UCSD-AML1 (cell line): ENCODE measurements around the gene SYTL3.

Experiments used
- DNase-seq: peaks from one replicate; lab custom pipeline; 2025; ENCODE audit not compliant: unreplicated experiment; lab: John Stamatoyannopoulos, UW

The SYTL3 gene

GRCh38 chr6:158756977-158757752 is 107.3 kb downstream of the SYTL3 start:
- no peak for DNase-seq

DNA sequence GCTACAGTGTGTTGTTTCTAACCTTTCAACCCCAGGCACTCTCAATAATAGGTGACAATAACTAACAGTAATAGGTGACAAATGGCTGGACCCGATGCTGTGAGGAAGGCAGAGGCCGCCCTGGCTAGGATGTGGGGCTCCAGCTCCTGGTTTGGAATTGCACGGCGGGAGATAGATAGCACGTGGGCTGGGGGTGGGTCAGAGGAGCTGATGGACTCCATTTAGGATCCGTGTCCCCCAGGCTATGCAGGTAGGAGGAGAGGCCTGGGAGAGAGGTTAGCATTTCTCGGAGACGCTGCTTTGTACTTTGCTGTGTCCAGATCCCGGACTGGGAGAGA is 107.9 kb downstream of the SYTL3 start:
- no peak for DNase-seq

DNA sequence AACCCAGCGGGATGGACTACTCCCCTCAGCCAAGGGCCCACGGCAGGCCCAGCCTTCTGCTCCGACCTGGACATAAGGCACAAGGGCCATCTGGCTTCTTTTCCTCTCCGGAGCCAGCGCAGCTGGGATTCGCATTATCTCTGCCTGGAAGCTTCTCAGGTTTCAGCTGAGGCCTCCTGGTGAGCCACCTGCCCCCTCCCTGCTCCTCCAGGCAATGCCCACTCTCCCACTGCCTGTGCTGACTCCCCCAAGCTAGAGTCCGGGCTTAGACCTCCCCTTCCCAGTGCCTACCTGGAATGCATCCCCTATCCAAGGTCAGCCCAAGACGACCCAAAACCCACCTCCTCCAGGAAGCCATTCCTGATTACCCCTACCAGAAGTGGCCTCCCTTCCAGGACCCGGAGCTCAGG is 108.6 kb downstream of the SYTL3 start:
- DNase-seq, result no peak

DNA sequence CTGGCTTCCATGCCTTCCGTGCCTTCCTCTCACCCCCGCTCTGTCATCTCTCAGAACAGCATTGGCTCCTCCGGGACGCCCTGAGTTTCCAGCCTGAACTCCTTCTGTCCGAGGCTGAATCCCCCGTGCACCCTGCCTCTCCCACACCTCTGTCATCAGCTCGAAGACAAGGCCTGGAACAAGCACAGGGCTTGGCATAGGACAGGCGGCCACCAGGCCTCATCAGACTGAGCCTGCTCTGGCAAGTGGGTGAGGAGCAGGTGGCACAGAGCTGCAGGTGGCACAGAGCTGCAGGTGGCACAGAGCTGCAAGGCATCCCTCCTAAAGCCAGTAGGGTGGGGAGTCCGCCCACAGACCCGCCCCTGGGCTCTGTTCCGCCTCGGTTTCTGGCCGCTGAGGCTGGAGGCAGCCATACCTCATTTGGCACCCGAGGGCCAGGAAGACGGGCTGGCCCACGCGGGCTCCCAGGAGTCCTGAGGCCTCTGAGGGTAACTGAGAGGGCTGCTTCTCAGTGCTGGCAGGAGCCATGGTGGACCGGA is 109.2 kb downstream of the SYTL3 start:
- no peak for DNase-seq

- DNase-seq, result no peak
Observed at GRCh38 chr6:158759966-158760617, 110.2 kb downstream of the SYTL3 start.

GRCh38 chr6:158760618-158761250 is 110.9 kb downstream of the SYTL3 start:
- no peak for DNase-seq

DNA sequence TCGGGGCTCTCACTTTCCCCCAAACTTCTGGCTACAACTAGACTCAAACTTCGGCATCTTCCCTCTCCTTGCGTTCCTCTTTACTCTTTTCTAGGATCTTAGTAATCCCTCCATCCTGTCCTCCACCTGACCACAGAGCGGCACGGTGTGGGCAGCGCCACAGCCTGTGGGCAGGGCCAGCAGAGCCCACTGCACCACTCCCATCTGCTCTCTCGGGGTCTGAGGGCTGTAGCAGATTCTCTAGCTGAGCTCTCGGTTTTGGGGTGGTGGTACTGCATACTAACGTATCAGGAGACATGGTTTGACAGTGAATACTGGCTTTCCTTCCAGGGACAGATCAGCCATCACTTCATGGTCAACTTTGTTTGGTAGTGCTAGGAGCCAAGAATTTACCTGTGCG is 111.9 kb downstream of the SYTL3 start:
- no peak for DNase-seq

DNA sequence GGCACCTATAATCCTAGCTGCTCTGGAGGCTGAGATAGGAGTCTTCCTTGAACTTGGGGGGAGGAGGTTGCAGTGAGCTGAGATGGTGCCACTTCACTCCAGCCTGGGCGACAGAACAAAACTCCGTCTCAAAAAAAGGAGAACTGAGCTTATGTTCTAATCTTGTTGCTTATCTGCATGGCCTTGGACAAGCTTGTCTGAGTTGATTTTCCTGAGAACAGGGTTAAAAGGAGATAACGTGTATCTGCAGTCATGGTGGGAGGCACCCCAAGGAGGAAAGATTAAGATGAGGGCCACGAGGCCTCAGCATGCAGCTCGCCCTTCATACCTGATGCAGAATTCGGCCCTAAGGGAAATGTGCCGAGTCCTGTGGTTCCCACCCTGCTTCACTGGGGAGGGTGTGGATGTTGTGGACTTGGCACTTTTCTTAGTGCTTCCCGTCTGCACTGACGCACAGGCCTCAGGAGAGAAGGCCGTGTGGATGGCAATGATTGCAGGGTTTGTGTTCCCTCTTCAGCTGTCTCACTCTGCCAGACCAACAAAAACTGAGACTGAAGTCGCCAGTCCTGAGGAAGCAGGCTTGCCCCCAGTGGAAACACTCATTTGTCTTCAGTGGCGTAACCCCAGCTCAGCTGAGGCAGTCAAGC is 113.1 kb downstream of the SYTL3 start:
- no peak for DNase-seq

- no peak for DNase-seq
Observed at GRCh38 chr6:158763434-158764182, 113.8 kb downstream of the SYTL3 start.

DNA sequence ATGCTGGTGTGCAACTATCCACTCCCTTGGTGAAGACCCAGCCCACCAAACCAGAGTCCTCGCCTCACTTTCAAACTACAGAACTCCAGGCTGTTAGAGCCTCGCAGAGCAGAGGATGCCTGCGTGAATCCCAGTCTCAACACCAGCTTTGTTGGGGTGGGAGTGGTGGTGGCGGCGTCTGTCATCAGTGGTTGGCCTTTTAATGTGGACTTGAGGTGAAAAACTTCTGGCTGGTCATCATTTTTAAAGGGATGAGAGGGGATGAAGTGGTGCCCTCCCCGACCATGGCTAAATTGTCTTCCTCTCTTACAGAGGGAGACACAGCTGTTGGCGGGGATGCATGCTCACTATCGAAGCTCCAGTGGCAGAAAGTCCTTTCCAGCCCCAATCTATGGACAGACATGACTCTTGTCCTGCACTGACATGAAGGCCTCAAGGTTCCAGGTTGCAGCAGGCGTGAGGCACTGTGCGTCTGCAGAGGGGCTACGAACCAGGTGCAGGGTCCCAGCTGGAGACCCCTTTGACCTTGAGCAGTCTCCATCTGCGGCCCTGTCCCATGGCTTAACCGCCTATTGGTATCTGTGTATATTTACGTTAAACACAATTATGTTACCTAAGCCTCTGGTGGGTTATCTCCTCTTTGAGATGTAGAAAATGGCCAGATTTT is 114.5 kb downstream of the SYTL3 start:
- DNase-seq, result no peak

DNA sequence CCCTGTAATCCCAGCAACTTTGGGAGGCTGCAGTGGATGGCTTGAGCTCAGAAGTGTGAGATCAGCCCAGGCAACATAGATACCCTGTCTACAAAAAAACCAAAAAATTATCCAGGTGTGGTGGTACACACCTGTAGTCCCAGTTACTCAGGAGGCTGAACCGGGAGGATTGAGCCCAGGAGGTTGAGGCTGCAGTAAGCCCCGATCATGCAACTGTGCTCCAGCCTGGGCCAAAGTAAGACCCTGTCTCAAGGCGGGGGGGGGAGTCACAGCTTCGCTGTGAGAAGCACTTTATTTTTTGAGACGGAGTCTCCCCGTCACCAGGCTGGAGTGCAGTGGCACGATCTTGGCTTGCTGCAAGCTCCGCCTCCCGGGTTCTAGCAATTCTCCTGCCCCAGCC is 115.1 kb downstream of the SYTL3 start:
- DNase-seq, result no peak

- no peak for DNase-seq
Observed at GRCh38 chr6:158765499-158766068, 115.7 kb downstream of the SYTL3 start.

GRCh38 chr6:158766621-158767455 is 117.0 kb downstream of the SYTL3 start:
- DNase-seq, result no peak

DNA sequence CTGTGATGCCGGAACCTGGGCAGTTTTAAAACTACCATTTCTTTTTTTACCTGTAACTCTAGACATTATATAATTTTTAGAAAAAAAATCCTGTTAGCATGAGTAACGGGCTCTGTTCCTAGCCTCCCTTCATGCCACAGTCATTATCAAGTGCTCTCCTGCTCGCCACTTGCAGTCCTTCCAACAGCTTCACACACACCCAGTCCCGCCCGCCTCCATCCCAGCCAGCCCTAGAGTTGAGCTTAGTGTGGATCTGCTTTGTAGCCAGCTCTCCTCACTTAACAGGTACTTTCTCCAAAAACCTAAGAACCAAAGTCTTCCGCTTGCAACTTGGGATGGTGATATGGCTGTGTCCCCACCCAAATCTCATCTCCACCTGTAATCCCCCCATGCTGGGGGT is 117.9 kb downstream of the SYTL3 start:
- no peak for DNase-seq

GRCh38 chr6:158768436-158768835 is 118.6 kb downstream of the SYTL3 start:
- no peak for DNase-seq

DNA sequence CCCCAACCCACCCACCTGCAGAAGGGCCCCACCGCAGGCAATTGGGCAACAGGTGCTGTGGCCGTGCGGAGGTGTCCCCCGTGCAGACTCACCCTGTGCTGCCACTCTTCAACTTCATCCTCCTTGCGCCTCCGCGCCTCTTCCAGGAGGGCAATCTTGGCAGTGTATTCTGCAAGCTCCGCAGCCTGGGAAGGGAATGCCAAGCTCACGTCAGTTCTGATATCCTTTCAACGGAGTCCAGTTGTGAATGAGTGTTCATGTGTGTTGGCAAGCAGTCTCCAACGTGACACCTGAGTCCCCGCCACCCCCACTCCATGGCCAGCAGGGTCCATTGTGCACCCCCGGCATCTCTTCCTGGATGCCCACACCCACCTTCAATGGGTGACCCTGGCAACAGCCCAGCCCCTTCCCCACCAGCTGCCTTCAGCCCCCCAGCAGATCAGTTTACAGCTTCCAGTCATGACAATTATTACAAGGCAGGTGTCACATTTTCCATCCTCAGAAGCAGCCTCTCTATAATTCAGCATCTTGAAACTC is 119.4 kb downstream of the SYTL3 start:
- DNase-seq, result no peak

DNA sequence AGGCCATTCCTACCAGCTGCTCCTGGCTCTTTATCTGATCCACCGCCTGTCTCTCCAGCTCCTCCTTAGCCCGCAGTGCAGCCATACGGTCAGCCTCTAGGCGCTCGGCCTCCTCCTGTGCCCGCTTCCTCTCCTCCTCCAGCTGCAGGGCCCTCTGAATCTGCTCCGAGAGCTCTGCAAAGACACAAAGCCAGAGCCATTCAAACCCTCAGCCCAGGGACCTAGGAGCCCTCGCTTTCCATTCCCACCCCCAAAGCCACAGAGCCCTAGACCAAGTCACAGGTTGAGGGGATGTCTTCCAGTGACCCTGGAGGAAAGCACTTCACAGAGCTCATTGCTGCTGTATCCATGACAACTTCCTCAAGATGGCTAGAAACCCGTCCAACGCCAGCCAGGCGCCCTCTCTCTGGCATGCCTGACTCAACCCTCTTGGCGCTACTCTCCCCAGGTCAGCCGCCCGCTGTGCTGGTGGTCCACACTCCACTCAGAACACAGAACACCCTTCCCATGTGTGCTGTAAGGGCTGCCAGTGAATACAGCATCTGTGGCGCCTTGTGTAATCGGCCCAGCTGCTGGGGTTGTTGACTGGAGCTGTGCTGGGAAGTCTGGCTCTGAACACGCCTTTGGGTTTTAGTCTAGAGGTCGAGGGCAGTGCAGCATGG is 120.0 kb downstream of the SYTL3 start:
- no peak for DNase-seq
